ENCODE data around the gene TRAF2. TPM values are rescaled to one million over a fixed set of nuclear protein-coding genes. Genes with fewer than 3 reads are reported as not detected.
A peak's percentile ranks its signal among the peaks of the same experiment; 100 is the strongest.
"Not testable (repeated sequence)": the region's sequence is repeated elsewhere in the genome, so short reads cannot be mapped to it uniquely, and the experiment has no call there.

Gene TRAF2
- total RNA-seq, 1 donor from 2014 or later = 14.4 TPM

GRCh38 chr9:136842380-136842948 lies 43.9 kb upstream of the TRAF2 start, which contains the start of gene AJM1:
Gene AJM1, plus strand, starts transcription at chr9:136842478. Its CDS starts 1,937 bp downstream, at chr9:136844415.
- not testable (repeated sequence) for H3K27me3 Mint-ChIP-seq (ENCODE audit: low read depth, unreplicated experiment); H2AFZ ChIP-seq (ENCODE audit: low read depth, low read length); H3K27ac ChIP-seq (ENCODE audit: low read depth, low read length); H3K79me2 ChIP-seq (ENCODE audit: insufficient read depth, low read length); H3K9me3 ChIP-seq (ENCODE audit: insufficient read depth, low read depth, low read length); FAIRE-seq; H3K27me3 ChIP-seq (ENCODE audit: insufficient read depth, low read length); H3K36me3 ChIP-seq (ENCODE audit: insufficient read depth, low read length); H3K36me3 Mint-ChIP-seq (ENCODE audit: low read depth, unreplicated experiment); H3K9me3 Mint-ChIP-seq (ENCODE audit: unreplicated experiment)
- Histone ChIP-seq H3K4me2 (ENCODE audit: low read length) (peak within 1 kb of the TSS; percentile 87), H3K4me3 (ENCODE audit: insufficient read depth, low read depth, low read length) (peak within 1 kb of the TSS; percentile 57), H4K20me1 (ENCODE audit: insufficient read depth, low read length) (peaks cover 15% of the 10 kb centered on the region), H3K9ac (ENCODE audit: low read length) (peak within 1 kb of the TSS; percentile 58), H3K4me1 (ENCODE audit: insufficient read depth, low read length) (peaks cover 13% of the 10 kb centered on the region)
- H3K4me1 Mint-ChIP-seq (ENCODE audit: low read depth, unreplicated experiment) = peaks cover 12% of the 10 kb centered on the region
- H3K27ac Mint-ChIP-seq (ENCODE audit: unreplicated experiment) = peak within 1 kb of the TSS; percentile 41
- peak within 1 kb of the TSS; percentile 76 for H3K4me3 Mint-ChIP-seq (ENCODE audit: unreplicated experiment)
- peak; percentile 51 for TF ChIP-seq CTCF (IDR thresholded peaks at IDR 0.05; ENCODE audit: insufficient read depth, low read depth, low read length)
- peak; percentile 34 for DNase-seq (ENCODE audit: low read depth)

- H3K4me1 ChIP-seq (ENCODE audit: insufficient read depth, low read length) = peaks cover 13% of the 10 kb centered on the region
- not testable (repeated sequence) for H3K4me2 ChIP-seq (ENCODE audit: low read length); H3K36me3 ChIP-seq (ENCODE audit: insufficient read depth, low read length); H2AFZ ChIP-seq (ENCODE audit: low read depth, low read length); DNase-seq (ENCODE audit: low read depth); H3K27me3 ChIP-seq (ENCODE audit: insufficient read depth, low read length); H3K36me3 Mint-ChIP-seq (ENCODE audit: low read depth, unreplicated experiment); H3K27me3 Mint-ChIP-seq (ENCODE audit: low read depth, unreplicated experiment); H3K9ac ChIP-seq (ENCODE audit: low read length); H3K27ac Mint-ChIP-seq (ENCODE audit: unreplicated experiment); H3K9me3 Mint-ChIP-seq (ENCODE audit: unreplicated experiment); FAIRE-seq; H3K9me3 ChIP-seq (ENCODE audit: insufficient read depth, low read depth, low read length); H3K27ac ChIP-seq (ENCODE audit: low read depth, low read length); H3K4me3 ChIP-seq (ENCODE audit: insufficient read depth, low read depth, low read length); H3K79me2 ChIP-seq (ENCODE audit: insufficient read depth, low read length)
- peak overlapping the region; percentile 40 for H3K4me3 Mint-ChIP-seq (ENCODE audit: unreplicated experiment)
- H4K20me1 ChIP-seq (ENCODE audit: insufficient read depth, low read length) = peaks cover 15% of the 10 kb centered on the region
- peaks cover 12% of the 10 kb centered on the region for H3K4me1 Mint-ChIP-seq (ENCODE audit: low read depth, unreplicated experiment)
Measured at GRCh38 chr9:136843159-136843800, 43.0 kb upstream of the TRAF2 start.

DNA sequence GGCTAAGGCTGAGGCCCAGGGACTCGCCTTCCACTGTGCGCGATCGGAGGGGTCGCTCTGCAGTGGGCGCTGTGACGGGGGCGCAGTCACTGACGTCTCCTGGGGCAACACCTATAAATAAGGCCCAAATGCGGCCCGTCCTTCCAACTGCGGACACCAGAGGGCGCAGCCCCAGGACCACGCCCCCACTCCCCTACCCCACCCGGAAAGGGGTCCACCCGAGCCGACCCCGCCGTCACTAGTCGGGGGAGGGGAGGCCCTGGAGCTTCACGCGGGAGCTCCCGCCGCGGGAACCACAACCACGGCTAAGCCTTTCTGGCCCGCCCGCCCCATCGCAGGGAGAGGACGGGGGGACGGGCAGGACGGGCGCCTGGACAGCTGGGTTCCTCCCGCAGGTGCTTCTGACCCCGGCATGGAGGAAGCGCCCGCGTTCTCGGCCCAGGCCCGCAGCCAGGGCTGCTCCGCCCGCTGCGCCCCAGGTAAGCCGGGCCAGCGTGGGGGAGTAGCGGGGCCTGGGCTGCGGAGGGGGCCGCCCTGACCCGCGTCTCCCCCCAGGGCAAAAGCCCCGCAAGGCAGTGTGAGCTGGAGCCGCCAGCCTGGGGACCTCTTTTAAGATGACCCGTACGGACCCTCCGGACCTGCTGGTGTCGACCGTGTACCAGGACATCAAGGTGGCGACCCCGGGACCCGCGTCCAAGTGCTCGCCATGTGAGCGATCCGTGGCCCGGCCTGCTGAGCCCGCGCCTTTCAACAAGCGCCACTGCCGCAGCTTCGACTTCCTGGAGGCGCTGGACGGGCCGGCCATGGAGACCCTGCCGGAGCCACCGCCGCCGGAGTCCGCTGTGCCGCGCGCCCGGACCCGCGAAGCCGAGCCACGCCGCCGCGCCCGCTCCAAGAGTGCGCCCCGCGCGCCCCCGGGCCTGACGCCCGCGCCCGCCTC lies 42.2 kb upstream of the TRAF2 start:
- not testable (repeated sequence) for FAIRE-seq; H3K4me2 ChIP-seq (ENCODE audit: low read length); H3K36me3 Mint-ChIP-seq (ENCODE audit: low read depth, unreplicated experiment); H3K9me3 ChIP-seq (ENCODE audit: insufficient read depth, low read depth, low read length); H3K27ac ChIP-seq (ENCODE audit: low read depth, low read length); H2AFZ ChIP-seq (ENCODE audit: low read depth, low read length); H3K4me3 ChIP-seq (ENCODE audit: insufficient read depth, low read depth, low read length); DNase-seq (ENCODE audit: low read depth); H3K36me3 ChIP-seq (ENCODE audit: insufficient read depth, low read length); H3K9ac ChIP-seq (ENCODE audit: low read length); H3K9me3 Mint-ChIP-seq (ENCODE audit: unreplicated experiment); H3K27me3 Mint-ChIP-seq (ENCODE audit: low read depth, unreplicated experiment); H3K27me3 ChIP-seq (ENCODE audit: insufficient read depth, low read length); H3K27ac Mint-ChIP-seq (ENCODE audit: unreplicated experiment); H3K79me2 ChIP-seq (ENCODE audit: insufficient read depth, low read length)
- TF ChIP-seq EZH2 (IDR thresholded peaks at IDR 0.05; ENCODE audit: insufficient read depth, low read length) = peak; percentile 62
- peaks cover 13% of the 10 kb centered on the region for H3K4me1 ChIP-seq (ENCODE audit: insufficient read depth, low read length)
- peak overlapping the region; percentile 20 for H3K4me3 Mint-ChIP-seq (ENCODE audit: unreplicated experiment)
- H4K20me1 ChIP-seq (ENCODE audit: insufficient read depth, low read length) = peaks cover 15% of the 10 kb centered on the region
- peaks cover 12% of the 10 kb centered on the region for H3K4me1 Mint-ChIP-seq (ENCODE audit: low read depth, unreplicated experiment)

Measured in astrocyte (in vitro differentiated cells and primary cell).